Activated CD4-positive, CD25-positive, alpha-beta regulatory T cell treated with anti-CD3 and anti-CD28 coated beads, Interleukin-2, amount 50 U/mL, for 72 hours (primary cell): ENCODE results near the gene RAB38.

ENCODE experiments used
- DNase-seq: peaks from one replicate; pipeline ENCODE4 v3.0.0; 2021

The RAB38 gene

GRCh38 chr11:88169471-88169870 is 5.8 kb downstream of the RAB38 start:
- DNase-seq, result no peak

DNA sequence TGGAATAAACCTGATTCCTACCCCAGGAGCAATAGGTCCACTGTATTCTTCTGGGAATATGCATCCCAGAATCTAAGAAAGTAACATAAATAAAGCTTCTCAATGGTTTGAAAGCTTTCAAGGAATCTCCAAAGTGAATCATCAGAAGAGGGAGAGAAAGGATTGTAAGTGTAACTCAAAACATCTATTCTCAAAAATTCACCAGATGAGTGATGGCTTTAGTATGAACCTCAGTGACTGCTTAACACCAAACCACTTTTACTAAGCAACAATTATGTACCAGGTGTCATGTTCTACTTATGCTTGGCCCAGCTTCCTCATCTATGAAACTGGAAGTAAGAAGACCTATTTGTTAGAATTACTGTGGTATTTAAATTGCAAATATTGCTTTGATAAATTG is 7.4 kb downstream of the RAB38 start:
- no peak for DNase-seq

DNA sequence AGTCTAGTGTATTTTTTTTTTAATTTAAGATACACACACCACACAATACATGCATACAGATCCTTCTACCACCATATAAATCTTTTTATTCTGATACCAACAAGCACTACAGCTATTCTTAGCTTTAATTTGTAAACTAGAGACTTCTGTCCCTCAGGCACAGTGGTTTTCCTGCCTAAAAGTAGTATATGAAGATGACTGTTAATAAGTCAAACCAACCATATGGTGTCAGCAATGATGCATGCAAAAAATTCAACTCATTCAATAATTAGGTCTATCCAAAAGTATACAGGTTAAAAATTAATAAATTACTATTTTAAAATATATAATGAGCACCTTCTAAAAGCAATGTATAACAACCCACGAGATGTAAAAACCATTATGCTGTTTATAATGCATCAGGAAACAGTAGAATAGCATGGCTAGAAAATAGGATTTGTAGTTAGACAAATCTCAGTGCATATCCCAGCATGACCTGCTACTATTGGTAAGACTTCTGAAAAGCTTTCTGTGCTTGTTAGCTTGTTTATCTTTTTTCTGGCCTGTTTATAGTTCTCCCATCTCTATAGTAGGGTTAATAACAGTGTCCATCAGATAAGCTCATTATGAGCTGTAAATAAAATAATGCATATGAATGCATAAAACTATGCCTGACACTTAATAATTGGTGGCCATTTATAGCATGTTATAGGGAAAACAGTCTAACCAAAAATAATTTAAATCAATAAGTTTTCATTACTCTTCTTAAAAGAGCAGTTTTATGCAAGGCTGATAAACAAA is 10.2 kb downstream of the RAB38 start:
- DNase-seq, result no peak

DNA sequence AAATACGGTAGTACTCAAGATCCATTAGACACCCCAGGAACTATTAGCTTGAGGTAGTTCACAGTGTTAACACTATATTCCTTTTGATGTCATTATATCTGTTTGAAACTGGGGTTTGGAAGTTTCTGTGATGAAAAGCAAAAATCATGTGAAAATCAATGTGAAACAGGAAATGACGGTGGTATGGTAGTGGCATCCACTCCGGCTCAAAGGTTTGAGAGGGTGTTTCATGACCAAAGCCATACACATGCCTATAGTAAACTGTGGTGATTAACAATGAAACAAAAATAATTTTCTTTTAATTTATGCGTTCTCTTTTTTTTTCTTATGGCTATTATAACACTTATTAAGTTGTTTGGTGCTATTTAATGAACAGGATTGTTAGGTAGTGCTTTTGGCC is 10.9 kb downstream of the RAB38 start:
- no peak for DNase-seq

- no peak for DNase-seq
Measured at GRCh38 chr11:88158081-88158480, 17.2 kb downstream of the RAB38 start.

DNA sequence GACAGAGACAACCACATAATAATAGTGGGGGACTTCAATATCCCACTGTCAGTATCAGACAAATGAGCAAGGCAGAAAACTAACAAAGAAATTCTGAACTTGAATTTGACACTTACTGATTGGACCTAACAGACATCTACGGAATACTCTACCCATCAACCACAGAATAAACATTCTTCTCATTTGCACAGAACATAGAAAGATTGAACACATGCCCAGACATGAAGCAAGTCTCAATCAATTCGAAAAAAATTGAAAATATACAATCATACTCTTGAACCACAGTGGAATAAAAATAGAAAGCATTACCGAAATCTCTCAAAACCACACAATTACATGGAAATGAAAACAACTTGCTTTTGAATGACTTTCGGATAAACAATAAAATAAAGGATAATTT is 17.9 kb downstream of the RAB38 start:
- no peak for DNase-seq

GRCh38 chr11:88152381-88152780 is 22.9 kb downstream of the RAB38 start:
- DNase-seq, result no peak

DNA sequence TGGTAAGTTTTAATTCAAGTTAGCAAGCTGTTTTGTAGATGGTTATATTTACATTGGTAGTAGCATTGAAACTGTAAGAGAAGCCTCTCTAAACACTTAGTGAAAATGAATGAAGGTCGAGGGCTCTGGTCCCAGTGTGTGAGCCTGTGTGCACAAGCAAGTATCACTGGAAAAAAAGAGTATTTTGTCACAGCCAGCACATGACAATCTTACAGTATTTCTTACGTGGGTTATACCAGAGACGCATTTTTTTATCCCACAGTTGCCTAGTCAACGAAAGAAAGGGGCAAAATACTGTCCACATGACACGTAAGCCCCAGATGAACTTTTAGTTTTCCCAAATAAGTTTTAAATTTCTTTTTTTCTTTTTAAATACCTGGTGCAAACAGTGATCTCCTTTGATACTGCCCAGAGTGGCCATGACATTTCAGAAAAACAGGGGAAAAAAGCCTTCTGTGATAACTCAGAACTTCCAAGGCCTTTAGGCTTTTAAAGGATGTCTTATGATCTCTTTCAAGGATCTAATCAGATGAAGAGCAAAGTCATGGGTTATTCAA is 23.5 kb downstream of the RAB38 start:
- no peak for DNase-seq

- no peak for DNase-seq
Measured at GRCh38 chr11:88146106-88146505, 29.1 kb downstream of the RAB38 start.

DNA sequence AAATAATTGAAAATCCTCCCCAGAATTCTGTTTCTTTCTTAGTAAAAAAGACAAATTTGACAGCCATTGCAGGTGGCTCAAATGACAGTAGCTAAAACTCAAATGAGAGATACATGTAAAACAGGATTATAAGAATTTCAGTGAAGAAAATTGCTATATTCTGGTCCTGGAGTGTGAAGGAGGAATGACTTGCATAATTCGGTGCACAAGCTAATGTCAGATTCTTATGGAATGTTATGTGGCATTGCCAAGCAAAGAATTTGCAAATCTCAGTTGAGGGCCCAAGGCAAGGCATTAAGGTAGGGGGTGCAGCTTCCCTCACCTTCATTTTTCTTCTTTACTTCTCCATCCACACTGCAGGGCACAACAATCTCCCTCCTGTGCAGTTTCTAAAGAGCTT is 35.4 kb downstream of the RAB38 start:
- no peak for DNase-seq

DNA sequence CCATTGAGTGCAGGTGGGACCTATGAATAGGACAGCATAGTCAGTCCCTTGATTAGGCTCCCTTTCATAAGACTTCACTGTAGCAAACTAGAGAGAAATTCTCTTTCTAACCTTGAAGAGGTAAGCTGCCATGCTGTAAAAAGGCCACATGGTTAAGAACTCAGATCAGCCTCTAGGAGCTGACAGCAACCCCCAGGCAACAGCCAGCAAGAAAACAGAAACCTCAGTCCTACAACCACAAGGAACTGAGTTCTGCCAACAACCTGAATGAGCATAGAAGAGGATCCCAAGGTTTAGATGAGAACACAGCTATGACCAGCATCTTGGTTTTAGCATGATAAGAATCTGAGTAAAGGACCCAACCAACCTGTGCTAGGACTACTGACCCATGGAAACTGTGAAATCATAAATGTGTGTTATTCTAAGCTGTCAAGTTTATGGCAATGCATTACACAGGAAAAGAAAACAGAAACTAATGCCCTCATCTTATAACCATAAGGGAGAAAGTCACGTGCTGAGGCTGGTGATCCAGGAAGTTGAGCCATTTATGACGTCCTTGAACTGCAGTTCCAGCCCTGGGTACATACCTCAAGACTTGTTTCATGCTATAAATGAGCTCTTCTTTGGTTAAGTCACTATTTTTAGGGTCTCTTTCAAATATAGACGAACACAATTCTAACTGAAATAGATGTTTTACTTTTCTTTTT is 43.3 kb downstream of the RAB38 start:
- no peak for DNase-seq

DNA sequence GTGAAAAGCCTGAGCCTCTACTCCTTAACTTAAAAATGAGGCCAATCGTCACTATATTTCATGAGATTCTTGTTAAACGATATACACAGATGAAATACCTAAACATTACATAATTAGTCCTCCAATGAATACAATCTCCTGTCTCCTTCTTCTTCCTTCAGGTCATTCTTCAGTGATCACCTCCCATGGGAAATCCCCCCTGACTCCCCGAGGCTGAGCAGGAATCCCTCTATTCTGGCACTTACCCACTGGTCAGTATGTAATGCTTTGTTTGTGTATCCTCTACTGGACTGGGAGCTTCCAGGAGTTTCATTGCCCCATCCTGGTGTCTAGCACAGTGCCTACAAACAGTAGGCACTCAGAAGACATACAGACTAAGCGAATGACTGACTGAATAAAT is 52.3 kb downstream of the RAB38 start:
- no peak for DNase-seq

DNA sequence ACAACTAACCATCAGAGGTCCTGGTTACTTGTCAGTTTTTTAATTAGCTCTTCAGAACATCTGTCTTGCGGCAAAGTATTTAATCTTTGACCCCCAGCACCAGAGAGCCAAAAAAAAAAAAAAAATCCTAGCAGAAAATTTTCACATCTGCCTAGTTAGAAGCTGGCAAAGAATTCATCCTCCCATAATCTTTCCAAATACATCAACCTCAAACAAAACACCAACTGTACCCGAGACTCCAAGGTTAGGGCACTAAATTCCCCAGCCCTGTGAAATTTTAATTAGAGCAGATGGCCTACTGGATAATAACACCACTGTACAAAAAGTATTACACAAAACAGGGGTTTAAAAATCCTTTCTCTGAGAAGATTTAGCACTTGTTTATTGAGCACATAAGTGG is 55.7 kb downstream of the RAB38 start:
- DNase-seq, result no peak

GRCh38 chr11:88117281-88117858 is 57.9 kb downstream of the RAB38 start:
- no peak for DNase-seq

DNA sequence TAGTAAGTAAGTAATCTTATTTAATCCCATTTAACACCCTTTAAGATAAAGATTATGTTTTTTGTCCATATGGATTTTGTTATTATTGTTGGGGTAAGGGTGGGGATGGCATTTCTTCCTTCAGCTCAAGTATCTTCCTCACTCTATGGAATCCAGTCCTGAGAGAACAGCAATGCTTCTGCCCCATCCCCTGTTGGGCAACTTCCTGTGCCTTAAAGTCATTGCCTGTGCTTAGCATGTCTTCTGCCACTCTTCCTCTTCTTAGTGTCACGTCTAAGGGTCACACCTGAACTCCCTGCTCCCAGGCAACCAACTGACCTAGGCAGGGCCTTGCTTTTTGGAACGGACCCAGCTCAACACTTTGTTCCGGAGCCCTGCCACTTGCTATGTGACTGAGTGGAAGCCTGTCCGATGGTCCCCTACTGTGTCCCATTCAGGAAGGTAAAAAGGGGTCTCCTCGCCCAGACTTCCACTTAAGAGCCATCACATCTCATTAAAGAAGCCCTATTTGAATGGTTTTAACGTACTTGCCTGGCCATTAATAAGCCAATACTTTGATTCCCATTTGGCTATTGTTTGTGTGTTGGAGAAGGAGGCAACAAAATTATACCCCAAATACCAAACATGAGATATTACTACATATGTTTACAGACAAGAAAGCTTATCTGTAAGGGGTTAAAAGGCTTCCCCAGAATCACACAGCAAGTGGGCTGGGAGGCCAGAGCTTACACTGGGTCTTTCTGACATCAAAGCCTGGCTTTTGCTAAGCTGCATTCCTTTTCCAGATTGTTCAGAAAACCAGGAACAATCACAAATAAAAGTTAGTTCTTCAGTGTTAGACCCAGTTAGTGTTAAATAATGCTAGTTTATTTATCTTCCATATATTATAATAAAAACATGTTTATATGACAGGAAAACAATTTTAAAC is 59.2 kb downstream of the RAB38 start:
- DNase-seq, result no peak

GRCh38 chr11:88114486-88115045 is 60.7 kb downstream of the RAB38 start:
- DNase-seq, result no peak

DNA sequence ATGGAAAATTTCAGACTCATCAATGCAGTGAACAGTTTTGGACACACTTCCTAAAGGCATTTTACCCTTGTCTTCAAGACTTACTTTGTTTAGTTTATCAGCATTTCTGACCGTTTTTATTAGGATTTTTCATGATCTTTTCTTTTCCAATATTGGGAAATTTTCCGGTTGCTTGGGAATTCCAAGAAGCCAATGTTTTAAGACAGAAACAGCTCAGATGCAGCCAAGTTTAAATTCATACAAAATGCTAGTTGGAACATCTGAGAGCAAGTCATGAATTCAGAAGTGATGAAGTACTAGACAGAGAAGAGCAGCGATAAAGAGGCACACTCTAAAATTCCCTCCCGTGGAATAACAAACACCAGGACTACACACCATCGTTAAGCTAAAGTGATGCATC is 68.6 kb downstream of the RAB38 start:
- no peak for DNase-seq

DNA sequence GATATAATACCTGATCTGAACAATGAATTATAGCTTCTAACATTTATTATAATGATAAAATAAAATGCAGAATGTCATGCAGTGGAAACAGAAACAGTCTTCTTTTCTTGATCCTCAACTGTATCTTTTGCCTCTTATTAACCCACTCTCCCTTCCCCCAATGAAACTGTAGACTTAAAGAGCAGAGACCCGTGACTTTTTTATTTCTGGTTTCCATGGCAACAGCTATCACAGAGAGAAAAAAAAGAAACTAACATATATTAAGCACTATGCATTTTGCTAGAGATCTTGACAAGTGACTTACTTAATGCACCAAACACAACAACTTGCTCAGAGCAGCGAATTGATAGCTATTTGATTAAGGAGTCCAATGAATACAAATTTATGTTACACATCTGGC is 69.3 kb downstream of the RAB38 start:
- DNase-seq, result no peak

DNA sequence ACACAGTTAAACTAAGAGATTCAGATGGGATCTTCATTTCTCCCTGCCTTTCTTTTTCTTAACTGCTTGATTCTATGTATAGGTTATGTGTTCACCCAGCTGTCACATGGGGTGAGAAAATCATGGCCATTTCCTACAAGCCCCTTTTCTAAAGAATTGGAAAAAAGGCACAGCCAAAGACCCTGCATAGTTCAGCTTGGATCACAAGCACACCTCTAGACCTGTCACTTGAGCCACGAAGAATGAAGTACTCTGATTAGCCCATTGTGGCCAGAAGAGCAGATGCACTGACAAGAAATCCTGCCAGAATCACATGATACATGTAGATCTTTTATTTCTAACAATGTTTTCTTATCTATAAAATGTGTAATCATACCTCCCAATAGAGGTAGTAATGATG is 69.7 kb downstream of the RAB38 start:
- DNase-seq, result no peak

DNA sequence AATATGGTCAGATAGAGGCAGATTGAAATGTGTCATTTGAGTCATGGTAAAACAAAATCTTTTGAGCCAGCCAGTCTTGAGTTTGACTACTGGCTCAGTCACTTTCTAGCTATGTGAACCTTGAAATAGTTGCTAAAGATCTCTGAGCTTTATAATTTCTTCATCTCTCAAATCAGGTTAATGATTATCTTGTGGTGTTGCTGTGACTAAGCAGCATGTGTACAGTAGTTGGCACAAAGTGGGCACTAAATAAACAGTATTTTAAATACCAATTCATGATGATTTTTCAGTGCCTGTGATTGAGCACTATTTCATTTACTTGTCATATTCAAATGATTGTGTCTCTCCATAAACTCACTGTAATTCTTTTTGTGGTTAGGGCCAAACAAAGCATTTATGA is 70.8 kb downstream of the RAB38 start:
- DNase-seq, result no peak

DNA sequence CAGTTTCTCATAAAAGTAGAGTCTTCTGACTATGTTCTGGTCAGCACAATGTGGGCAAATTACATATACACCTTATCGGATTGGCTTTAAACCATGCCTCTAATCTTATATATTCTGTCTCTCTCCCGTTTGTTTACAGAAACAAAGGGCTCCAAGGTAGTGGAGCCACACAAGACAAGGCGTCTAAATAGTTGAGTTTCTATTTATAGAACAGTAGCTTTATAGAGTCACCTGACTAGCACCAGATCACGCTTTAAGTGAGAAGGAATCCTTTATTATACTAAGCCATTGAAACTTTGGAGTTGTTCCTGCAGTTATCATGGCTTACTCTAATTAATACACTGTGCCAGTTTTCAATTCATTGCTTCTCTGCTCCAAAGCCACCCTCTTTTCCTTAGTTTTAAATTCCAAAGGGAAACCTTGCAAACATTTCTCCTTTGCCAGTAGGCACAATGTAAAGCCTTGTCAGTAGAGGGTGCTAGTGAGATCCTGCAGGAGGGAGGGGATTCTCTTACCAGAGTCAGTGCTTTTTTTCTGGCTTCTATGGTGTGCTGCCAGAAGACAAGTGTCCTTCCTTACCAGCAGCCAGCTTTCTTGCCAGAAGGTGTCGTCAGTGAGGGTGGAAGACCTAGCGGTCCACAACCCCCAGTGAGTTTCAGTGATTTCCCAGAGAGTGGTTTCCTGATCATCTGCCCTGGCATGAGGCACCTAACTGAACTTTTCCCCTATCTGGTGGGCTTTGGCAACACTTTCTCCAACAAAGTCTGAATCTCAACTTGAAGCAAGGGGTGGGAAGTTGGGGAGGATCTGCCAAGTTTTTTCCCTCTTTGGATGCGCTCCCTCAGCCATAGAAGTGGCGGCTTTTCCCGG is 71.7 kb downstream of the RAB38 start:
- DNase-seq, result no peak

GRCh38 chr11:88102598-88102934 is 72.7 kb downstream of the RAB38 start:
- no peak for DNase-seq
